Gastroesophageal sphincter (tissue), 4 donors: ENCODE data around the gene GLO1. TPM values are rescaled to one million over a fixed set of nuclear protein-coding genes. Genes with fewer than 3 reads are reported as not detected.
A peak's percentile ranks its signal among the peaks of the same experiment; 100 is the strongest.

Experiments
- ATAC-seq: fragments of 150-250 bp; one replicate; pipeline ENCODE4 v1.9.1; 2016; ENCODE audit warnings: mild to moderate bottlenecking, moderate library complexity
- H3K27ac ChIP-seq, 4 donors: fragments of 200-600 bp; sonication (generic) in 3 of 4; 1 replicate in 3 of 4; 2 replicates in 1 of 4; pipeline ENCODE4 v1.5.1; 2016 to 2019
- H3K27me3 ChIP-seq: fragments of 200-600 bp; sonication (generic); one replicate; pipeline ENCODE4 v1.5.1; 2019
- H3K36me3 ChIP-seq, 2 donors: fragments of 200-600 bp; sonication (generic); one replicate each; pipeline ENCODE4 v1.5.1; 2019; ENCODE audit warnings: control low read depth in 1 of 2
- H3K4me1 ChIP-seq, 3 donors: fragments of 200-600 bp; sonication (generic); 1 replicate in 2 of 3; 2 replicates in 1 of 3; pipeline ENCODE4 v1.5.1; 2016 to 2019; ENCODE audit warnings: control low read depth in 2 of 3
- H3K4me3 ChIP-seq, 2 donors: fragments of 200-600 bp; sonication (generic); one replicate each; pipeline ENCODE4 v1.5.1; 2019; ENCODE audit warnings: mild to moderate bottlenecking in 1 of 2, moderate library complexity in 1 of 2
- H3K9me3 ChIP-seq, 3 donors: fragments of 200-600 bp; sonication (generic); one replicate each; pipeline ENCODE4 v1.5.1; 2017 to 2019; ENCODE audit warnings: control low read depth in 2 of 3
- CTCF ChIP-seq, 4 experiments: fragments of 200-600 bp in 2 of 4; fragments of 450-650 bp in 2 of 4; sonication (generic) in 1 of 4; IDR thresholded peaks; one replicate each; pipeline ENCODE4 v1.5.1; 2017 to 2019; ENCODE audit warnings: antibody characterized with exemption in 4 of 4, mild to moderate bottlenecking in 2 of 4, moderate library complexity in 2 of 4
- EP300 ChIP-seq: sonication (generic); formaldehyde crosslinking; IDR thresholded peaks from one replicate; pipeline ENCODE4 v1.6.1; 2017; ENCODE audit warnings: antibody characterized with exemption, mild to moderate bottlenecking
- POLR2A ChIP-seq, 2 donors: fragments of 450-650 bp; IDR thresholded peaks; one replicate each; pipeline ENCODE4 v1.6.1; 2017; ENCODE audit warnings: antibody characterized with exemption in 2 of 2, mild to moderate bottlenecking in 2 of 2, moderate library complexity in 1 of 2
- POLR2AphosphoS5 ChIP-seq: sonication (generic); formaldehyde crosslinking; IDR thresholded peaks from one replicate; pipeline ENCODE4 v1.6.1; 2017; ENCODE audit warnings: antibody characterized with exemption
- WGBS, 2 donors: methylation state at CpG; one replicate each; pipeline ENCODE4 v1.1.5; 2018; ENCODE audit warnings: low coverage in 1 of 2; 5-methylcytosine and 5-hydroxymethylcytosine counted together
- total RNA-seq, 4 donors: library from RNA; depleted of rRNA; stranded (reverse); fragments of >200 nt; gene quantifications; one replicate each; pipeline ENCODE4 v1.1.0, GENCODE V29; 2016

Gene GLO1
- total RNA-seq = 100 to 1,000 TPM in 1 of 4 donors, 10 to 100 TPM in 3; 72.3 to 109 (median 84.3) TPM

- Histone ChIP-seq H3K4me1 (peaks cover 0 to 15% (median 0%) of the 10 kb centered on the region in 3 donors), H3K27ac (peak within 1 kb of the TSS; percentile 89 to 96 (median 92)), H3K4me3 (peak within 1 kb of the TSS; percentile 68 to 75), H3K9me3 (peaks cover 0 to 11% (median 0%) of the 10 kb centered on the region in 3 donors), H3K27me3 (peaks cover 11% of the 10 kb centered on the region), H3K36me3 (peaks cover 0 to 4% of the 10 kb centered on the region in 2 donors)
- no peak for TF ChIP-seq EP300
- TF ChIP-seq POLR2A (IDR thresholded peaks at IDR 0.05) = peak; percentile 78 to 82
- peak; percentile 94 for TF ChIP-seq POLR2AphosphoS5
- TF ChIP-seq CTCF (IDR thresholded peaks at IDR 0.05) = no peak
- ATAC-seq = peak; percentile 100
- 0% methylated on average over 2 to 14 of the region's 53 CpGs for WGBS, 2 donors
These were observed at the start of gene GLO1 for GRCh38 chr6:38702558-38703397. Gene GLO1, minus strand, starts transcription at chr6:38703145. Its CDS starts 91 bp downstream, at chr6:38703054.

- ATAC-seq = no peak
- Histone ChIP-seq H3K27ac (no peak overlapping the region), H3K9me3 (no peaks in the 10 kb centered on the region), H3K4me3 (no peak overlapping the region), H3K27me3 (peaks cover 10% of the 10 kb centered on the region), H3K4me1 (no peaks in the 10 kb centered on the region), H3K36me3 (no peaks in the 10 kb centered on the region)
- no peak for TF ChIP-seq POLR2A (IDR thresholded peaks at IDR 0.05)
- no peak for TF ChIP-seq POLR2AphosphoS5
- TF ChIP-seq EP300 = no peak
- no peak for TF ChIP-seq CTCF (IDR thresholded peaks at IDR 0.05)
- WGBS, 2 donors = 80% methylated on average over 1 of the region's 1 CpG; no CpG with 5 or more reads in 1 of the 2 donors
These were observed 48.1 kb upstream of the GLO1 start for GRCh38 chr6:38750968-38751615.

GRCh38 chr6:38749473-38749872 is 46.5 kb upstream of the GLO1 start:
- TF ChIP-seq POLR2AphosphoS5 (no peak), EP300 (no peak), POLR2A (IDR thresholded peaks at IDR 0.05) (no peak), CTCF (IDR thresholded peaks at IDR 0.05) (no peak)
- H3K4me1 ChIP-seq = no peaks in the 10 kb centered on the region
- H3K36me3 ChIP-seq = no peaks in the 10 kb centered on the region
- H3K27me3 ChIP-seq = peaks cover 10% of the 10 kb centered on the region
- no peak for ATAC-seq
- H3K27ac ChIP-seq = no peak overlapping the region
- H3K9me3 ChIP-seq = no peaks in the 10 kb centered on the region
- no peak overlapping the region for H3K4me3 ChIP-seq
- WGBS, 2 donors = 100% methylated on average over 1 of the region's 1 CpG

GRCh38 chr6:38739532-38739931 is 36.6 kb upstream of the GLO1 start:
- H3K9me3 ChIP-seq = peaks cover 0 to 13% (median 0%) of the 10 kb centered on the region in 3 donors
- TF ChIP-seq POLR2AphosphoS5 (no peak), CTCF (IDR thresholded peaks at IDR 0.05) (no peak), EP300 (no peak), POLR2A (IDR thresholded peaks at IDR 0.05) (no peak)
- H3K4me1 ChIP-seq = no peaks in the 10 kb centered on the region
- H3K4me3 ChIP-seq = no peak overlapping the region
- H3K36me3 ChIP-seq = no peaks in the 10 kb centered on the region
- H3K27ac ChIP-seq = no peak overlapping the region
- 37% methylated on average over 5 of the region's 5 CpGs for WGBS, 2 donors
- ATAC-seq = no peak
- peaks cover 21% of the 10 kb centered on the region for H3K27me3 ChIP-seq
